H1 (cell line): ENCODE measurements around the gene IGSF23. TPM values are rescaled to one million over a fixed set of nuclear protein-coding genes. Genes with fewer than 3 reads are reported as not detected.

Experiments
- NANOG ChIP-seq: IDR thresholded peaks from 2 replicates; pipeline ENCODE4 v1.6.1; 2011; ENCODE audit warnings: low read length, low read depth, mild to moderate bottlenecking, inconsistent platforms; ENCODE audit not compliant: insufficient read depth, poor library complexity, severe bottlenecking
- RFX5 ChIP-seq: IDR thresholded peaks from 2 replicates; pipeline ENCODE4 v1.6.1; 2011; ENCODE audit warnings: low read depth, low read length, improper control_type of control experiment, borderline replicate concordance
- SIRT6 ChIP-seq: IDR thresholded peaks from one replicate; pipeline ENCODE4 v1.7.1; 2012; ENCODE audit warnings: low read length, inconsistent platforms
- SRF ChIP-seq: IDR thresholded peaks from 2 replicates; pipeline ENCODE4 v1.6.1; 2011; ENCODE audit warnings: mild to moderate bottlenecking, low read depth, low read length, moderate library complexity
- SUZ12 ChIP-seq: fragments of 200-600 bp; sonication (generic); IDR thresholded peaks from 2 replicates; pipeline ENCODE4 v1.6.1; 2012; ENCODE audit warnings: mild to moderate bottlenecking, inconsistent platforms, low read length, moderate library complexity, mixed read lengths
- polyA plus RNA-seq, 7 experiments: library from polyadenylated mRNA; depleted of rRNA in 3 of 7; stranded (reverse) in 5 of 7; unstranded in 2 of 7; fragments of >200 nt in 5 of 7; fragments of 200-250 nt in 2 of 7; gene quantifications; 1 replicate in 5 of 7; 2 replicates in 1 of 7; 4 replicates in 1 of 7; pipeline versions ENCODE4 v1.2.1 to v1.2.3, GENCODE V29; 2011 to 2013; ENCODE audit warnings: missing spikeins in 2 of 7, mixed read lengths in 2 of 7
- total RNA-seq: library from RNA; stranded (reverse); fragmentation: NEBNext Ultra II Directional; extraction: Animal tissue kit (Norgen Biotek cat#: 25700); gene quantifications from 2 replicates; pipeline ENCODE4 v1.2.1, GENCODE V29; 2021
- TF ChIP-seq, protein P1 (sequence below): fragments of 300-600 bp; sonication (generic); IDR thresholded peaks from 2 replicates; pipeline ENCODE4 v1.7.1; 2012; ENCODE audit warnings: low read length, moderate library complexity, mild to moderate bottlenecking, inconsistent platforms; ENCODE audit not compliant: insufficient replicate concordance
- TF ChIP-seq, protein P2 (sequence below), 3 experiments: IDR thresholded peaks; 1 replicate in 2 of 3; 2 replicates in 1 of 3; pipeline versions ENCODE4 v1.5.1 to v1.6.1; 2011; ENCODE audit warnings: low read length in 3 of 3, mild to moderate bottlenecking in 3 of 3, inconsistent platforms in 2 of 3, low read depth in 1 of 3, moderate library complexity in 1 of 3; ENCODE audit not compliant: insufficient read depth in 1 of 3; ENCODE audit errors: control extremely low read depth in 1 of 3
- TF ChIP-seq, protein P3 (sequence below): IDR thresholded peaks from 2 replicates; pipeline ENCODE4 v1.6.1; 2011; ENCODE audit warnings: low read depth, mild to moderate bottlenecking, low read length; ENCODE audit not compliant: insufficient read depth

Gene IGSF23
- total and polyA plus RNA-seq, 2 of the 8 experiments (the other 6 are each of a cell fraction or from before 2014, with no cell fraction given) = not detected

DNA sequence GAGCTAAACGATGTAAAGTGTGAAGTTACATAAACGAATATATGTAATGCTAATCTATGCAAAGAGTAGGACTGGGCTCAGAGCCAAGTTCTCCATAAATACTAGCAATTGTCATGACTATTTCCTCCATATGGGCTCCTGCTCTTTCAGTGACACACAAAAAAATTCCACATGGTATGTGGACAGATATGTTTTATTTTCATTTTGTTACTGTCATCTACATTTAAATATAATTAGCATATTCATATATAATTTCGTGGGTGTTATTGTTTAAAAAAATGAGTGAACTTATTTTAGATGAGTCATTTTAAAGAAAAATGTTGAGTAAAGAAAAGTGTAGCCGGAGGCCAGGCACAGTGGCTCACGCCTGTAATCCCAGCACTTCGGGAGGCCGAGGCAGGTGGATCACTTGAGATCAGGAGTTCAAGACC is 5.0 kb upstream of the IGSF23 start (continued):
- TF ChIP-seq, protein P1, sequence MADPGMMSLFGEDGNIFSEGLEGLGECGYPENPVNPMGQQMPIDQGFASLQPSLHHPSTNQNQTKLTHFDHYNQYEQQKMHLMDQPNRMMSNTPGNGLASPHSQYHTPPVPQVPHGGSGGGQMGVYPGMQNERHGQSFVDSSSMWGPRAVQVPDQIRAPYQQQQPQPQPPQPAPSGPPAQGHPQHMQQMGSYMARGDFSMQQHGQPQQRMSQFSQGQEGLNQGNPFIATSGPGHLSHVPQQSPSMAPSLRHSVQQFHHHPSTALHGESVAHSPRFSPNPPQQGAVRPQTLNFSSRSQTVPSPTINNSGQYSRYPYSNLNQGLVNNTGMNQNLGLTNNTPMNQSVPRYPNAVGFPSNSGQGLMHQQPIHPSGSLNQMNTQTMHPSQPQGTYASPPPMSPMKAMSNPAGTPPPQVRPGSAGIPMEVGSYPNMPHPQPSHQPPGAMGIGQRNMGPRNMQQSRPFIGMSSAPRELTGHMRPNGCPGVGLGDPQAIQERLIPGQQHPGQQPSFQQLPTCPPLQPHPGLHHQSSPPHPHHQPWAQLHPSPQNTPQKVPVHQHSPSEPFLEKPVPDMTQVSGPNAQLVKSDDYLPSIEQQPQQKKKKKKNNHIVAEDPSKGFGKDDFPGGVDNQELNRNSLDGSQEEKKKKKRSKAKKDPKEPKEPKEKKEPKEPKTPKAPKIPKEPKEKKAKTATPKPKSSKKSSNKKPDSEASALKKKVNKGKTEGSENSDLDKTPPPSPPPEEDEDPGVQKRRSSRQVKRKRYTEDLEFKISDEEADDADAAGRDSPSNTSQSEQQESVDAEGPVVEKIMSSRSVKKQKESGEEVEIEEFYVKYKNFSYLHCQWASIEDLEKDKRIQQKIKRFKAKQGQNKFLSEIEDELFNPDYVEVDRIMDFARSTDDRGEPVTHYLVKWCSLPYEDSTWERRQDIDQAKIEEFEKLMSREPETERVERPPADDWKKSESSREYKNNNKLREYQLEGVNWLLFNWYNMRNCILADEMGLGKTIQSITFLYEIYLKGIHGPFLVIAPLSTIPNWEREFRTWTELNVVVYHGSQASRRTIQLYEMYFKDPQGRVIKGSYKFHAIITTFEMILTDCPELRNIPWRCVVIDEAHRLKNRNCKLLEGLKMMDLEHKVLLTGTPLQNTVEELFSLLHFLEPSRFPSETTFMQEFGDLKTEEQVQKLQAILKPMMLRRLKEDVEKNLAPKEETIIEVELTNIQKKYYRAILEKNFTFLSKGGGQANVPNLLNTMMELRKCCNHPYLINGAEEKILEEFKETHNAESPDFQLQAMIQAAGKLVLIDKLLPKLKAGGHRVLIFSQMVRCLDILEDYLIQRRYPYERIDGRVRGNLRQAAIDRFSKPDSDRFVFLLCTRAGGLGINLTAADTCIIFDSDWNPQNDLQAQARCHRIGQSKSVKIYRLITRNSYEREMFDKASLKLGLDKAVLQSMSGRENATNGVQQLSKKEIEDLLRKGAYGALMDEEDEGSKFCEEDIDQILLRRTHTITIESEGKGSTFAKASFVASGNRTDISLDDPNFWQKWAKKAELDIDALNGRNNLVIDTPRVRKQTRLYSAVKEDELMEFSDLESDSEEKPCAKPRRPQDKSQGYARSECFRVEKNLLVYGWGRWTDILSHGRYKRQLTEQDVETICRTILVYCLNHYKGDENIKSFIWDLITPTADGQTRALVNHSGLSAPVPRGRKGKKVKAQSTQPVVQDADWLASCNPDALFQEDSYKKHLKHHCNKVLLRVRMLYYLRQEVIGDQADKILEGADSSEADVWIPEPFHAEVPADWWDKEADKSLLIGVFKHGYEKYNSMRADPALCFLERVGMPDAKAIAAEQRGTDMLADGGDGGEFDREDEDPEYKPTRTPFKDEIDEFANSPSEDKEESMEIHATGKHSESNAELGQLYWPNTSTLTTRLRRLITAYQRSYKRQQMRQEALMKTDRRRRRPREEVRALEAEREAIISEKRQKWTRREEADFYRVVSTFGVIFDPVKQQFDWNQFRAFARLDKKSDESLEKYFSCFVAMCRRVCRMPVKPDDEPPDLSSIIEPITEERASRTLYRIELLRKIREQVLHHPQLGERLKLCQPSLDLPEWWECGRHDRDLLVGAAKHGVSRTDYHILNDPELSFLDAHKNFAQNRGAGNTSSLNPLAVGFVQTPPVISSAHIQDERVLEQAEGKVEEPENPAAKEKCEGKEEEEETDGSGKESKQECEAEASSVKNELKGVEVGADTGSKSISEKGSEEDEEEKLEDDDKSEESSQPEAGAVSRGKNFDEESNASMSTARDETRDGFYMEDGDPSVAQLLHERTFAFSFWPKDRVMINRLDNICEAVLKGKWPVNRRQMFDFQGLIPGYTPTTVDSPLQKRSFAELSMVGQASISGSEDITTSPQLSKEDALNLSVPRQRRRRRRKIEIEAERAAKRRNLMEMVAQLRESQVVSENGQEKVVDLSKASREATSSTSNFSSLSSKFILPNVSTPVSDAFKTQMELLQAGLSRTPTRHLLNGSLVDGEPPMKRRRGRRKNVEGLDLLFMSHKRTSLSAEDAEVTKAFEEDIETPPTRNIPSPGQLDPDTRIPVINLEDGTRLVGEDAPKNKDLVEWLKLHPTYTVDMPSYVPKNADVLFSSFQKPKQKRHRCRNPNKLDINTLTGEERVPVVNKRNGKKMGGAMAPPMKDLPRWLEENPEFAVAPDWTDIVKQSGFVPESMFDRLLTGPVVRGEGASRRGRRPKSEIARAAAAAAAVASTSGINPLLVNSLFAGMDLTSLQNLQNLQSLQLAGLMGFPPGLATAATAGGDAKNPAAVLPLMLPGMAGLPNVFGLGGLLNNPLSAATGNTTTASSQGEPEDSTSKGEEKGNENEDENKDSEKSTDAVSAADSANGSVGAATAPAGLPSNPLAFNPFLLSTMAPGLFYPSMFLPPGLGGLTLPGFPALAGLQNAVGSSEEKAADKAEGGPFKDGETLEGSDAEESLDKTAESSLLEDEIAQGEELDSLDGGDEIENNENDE = no peak
- TF ChIP-seq, protein P2, sequence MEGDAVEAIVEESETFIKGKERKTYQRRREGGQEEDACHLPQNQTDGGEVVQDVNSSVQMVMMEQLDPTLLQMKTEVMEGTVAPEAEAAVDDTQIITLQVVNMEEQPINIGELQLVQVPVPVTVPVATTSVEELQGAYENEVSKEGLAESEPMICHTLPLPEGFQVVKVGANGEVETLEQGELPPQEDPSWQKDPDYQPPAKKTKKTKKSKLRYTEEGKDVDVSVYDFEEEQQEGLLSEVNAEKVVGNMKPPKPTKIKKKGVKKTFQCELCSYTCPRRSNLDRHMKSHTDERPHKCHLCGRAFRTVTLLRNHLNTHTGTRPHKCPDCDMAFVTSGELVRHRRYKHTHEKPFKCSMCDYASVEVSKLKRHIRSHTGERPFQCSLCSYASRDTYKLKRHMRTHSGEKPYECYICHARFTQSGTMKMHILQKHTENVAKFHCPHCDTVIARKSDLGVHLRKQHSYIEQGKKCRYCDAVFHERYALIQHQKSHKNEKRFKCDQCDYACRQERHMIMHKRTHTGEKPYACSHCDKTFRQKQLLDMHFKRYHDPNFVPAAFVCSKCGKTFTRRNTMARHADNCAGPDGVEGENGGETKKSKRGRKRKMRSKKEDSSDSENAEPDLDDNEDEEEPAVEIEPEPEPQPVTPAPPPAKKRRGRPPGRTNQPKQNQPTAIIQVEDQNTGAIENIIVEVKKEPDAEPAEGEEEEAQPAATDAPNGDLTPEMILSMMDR (IDR thresholded peaks at IDR 0.05; ENCODE audit: control extremely low read depth in 1 of 3, insufficient read depth in 1 of 3, low read depth in 1 of 3, low read length in 3 of 3) = no peak
- TF ChIP-seq, protein P3, sequence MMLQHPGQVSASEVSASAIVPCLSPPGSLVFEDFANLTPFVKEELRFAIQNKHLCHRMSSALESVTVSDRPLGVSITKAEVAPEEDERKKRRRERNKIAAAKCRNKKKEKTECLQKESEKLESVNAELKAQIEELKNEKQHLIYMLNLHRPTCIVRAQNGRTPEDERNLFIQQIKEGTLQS = no peak
- TF ChIP-seq NANOG (no peak), RFX5 (no peak), SRF (no peak), SUZ12 (no peak), SIRT6 (no peak)
